Activated CD8-positive, alpha-beta T cell treated with anti-CD3 and anti-CD28 coated beads for 36 hours (primary cell): Measurements from ENCODE around the gene PALLD. TPM values are rescaled to one million over a fixed set of nuclear protein-coding genes. Genes with fewer than 3 reads are reported as not detected.

ENCODE experiments used
- ATAC-seq: fragments of 200-7000 bp; cut with Tn5 transposase; one replicate; pipeline ENCODE4 v1.10.0; 2021; ENCODE audit warnings: mild to moderate bottlenecking, moderate library complexity
- CTCF ChIA-PET: fragments of 350-600 bp; sonication (Branson Sonifier 250); formaldehyde crosslinking; loops from one replicate; lab custom pipeline; 2021; ENCODE audit warnings: antibody characterized with exemption; lab: Charles Lee
- POLR2A ChIA-PET: fragments of 350-600 bp; sonication (Branson Sonifier 250); formaldehyde crosslinking; loops from one replicate; lab custom pipeline; 2021; ENCODE audit warnings: antibody characterized with exemption; lab: Charles Lee
- DNase-seq: peaks from one replicate; pipeline ENCODE4 v3.0.0-alpha.2; 2020
- H3K27ac Mint-ChIP-seq: one replicate; pipeline ENCODE4 v1.8.0; 2021; ENCODE audit warnings: mild to moderate bottlenecking, mixed read lengths
- H3K27me3 Mint-ChIP-seq: one replicate; pipeline ENCODE4 v1.8.0; 2021; ENCODE audit warnings: mixed read lengths
- H3K36me3 Mint-ChIP-seq: one replicate; pipeline ENCODE4 v1.8.0; 2021; ENCODE audit warnings: low read depth, mixed read lengths
- H3K4me1 Mint-ChIP-seq: one replicate; pipeline ENCODE4 v1.8.0; 2021; ENCODE audit warnings: low read depth, mixed read lengths
- H3K4me3 Mint-ChIP-seq: one replicate; pipeline ENCODE4 v1.8.0; 2021; ENCODE audit warnings: mild to moderate bottlenecking, moderate library complexity, mixed read lengths
- H3K9me3 Mint-ChIP-seq: one replicate; pipeline ENCODE4 v1.8.0; 2021; ENCODE audit warnings: mixed read lengths
- intact Hi-C: fragments of 100-400 bp; cut with micrococcal nuclease; formaldehyde crosslinking; loops from one replicate; pipeline ENCODE4 v1.10.0; 2022
- total RNA-seq, 2 experiments: library from RNA; stranded (reverse); gene quantifications; one replicate each; pipeline ENCODE4 v1.2.3, GENCODE V29; 2021
- TF ChIP-seq, protein P1 (sequence below): fragments of 200-600 bp; IDR thresholded peaks from one replicate; pipeline ENCODE4 v1.8.0; 2022; ENCODE audit warnings: antibody characterized with exemption, mild to moderate bottlenecking

PALLD gene
- total RNA-seq, 2 experiments from 2014 or later: 0.41 to 0.60 TPM

DNA sequence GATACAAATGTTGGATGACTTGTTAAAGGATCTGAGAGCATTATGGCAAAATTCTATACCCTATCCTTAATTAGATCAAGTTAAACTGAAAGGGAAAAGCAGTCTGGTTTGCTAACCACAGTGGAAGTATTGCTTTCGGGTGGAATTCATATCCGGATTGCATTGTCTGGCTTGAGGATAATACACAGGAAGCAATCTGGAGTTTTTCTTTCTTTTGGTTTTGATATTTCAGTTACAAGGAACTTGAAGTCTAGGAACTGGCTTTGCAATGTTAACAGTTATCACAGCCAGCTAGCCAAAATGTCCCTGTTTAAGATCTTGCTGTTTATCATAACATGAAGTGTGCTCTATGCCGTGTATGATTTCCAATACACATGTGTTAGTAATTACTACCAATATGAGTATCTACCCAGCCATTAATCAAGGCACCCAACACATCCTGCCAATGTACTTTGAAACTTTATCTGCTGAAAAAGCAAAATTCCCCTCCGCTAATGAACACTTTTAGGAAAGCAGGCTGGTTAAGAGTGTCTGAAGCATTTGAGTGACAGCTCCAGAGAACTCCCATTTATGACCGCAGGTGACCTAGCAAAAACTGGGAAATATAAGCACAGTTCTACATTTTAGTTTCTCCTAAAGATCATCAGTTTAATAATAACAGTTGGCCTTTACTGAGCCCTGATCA lies 146.4 kb downstream of the PALLD start:
- no peaks in the 10 kb centered on the region for H3K4me1 Mint-ChIP-seq
- CTCF ChIA-PET: no interaction called here
- intact Hi-C loops: no loop called here
- no peaks in the 10 kb centered on the region for H3K36me3 Mint-ChIP-seq
- H3K27ac Mint-ChIP-seq: no peak overlapping the region
- H3K4me3 Mint-ChIP-seq: no peak overlapping the region
- TF ChIP-seq, protein P1, sequence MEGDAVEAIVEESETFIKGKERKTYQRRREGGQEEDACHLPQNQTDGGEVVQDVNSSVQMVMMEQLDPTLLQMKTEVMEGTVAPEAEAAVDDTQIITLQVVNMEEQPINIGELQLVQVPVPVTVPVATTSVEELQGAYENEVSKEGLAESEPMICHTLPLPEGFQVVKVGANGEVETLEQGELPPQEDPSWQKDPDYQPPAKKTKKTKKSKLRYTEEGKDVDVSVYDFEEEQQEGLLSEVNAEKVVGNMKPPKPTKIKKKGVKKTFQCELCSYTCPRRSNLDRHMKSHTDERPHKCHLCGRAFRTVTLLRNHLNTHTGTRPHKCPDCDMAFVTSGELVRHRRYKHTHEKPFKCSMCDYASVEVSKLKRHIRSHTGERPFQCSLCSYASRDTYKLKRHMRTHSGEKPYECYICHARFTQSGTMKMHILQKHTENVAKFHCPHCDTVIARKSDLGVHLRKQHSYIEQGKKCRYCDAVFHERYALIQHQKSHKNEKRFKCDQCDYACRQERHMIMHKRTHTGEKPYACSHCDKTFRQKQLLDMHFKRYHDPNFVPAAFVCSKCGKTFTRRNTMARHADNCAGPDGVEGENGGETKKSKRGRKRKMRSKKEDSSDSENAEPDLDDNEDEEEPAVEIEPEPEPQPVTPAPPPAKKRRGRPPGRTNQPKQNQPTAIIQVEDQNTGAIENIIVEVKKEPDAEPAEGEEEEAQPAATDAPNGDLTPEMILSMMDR: no peak
- POLR2A ChIA-PET: no interaction called here
- H3K9me3 Mint-ChIP-seq: no peaks in the 10 kb centered on the region
- no peak for ATAC-seq
- H3K27me3 Mint-ChIP-seq: peaks cover 11% of the 10 kb centered on the region
- DNase-seq: no peak

DNA sequence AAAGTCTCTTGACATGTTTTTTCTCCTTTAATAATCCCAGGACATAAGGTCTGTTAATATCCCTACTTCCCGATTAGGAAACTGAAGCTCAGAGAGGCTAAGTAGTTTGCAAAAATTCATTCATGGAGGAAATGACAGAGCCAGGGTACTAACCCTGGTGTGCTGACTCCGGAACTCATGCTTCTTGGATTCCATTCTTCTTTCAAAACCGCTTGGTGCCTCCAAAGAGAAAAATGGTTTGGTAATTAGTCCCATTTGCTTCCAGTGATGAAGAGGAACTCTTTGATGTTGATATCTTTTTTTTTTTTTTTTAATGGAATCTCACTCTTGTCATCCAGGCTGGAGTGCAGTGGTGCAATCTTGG lies 146.9 kb downstream of the PALLD start:
- DNase-seq (no peak), ATAC-seq (no peak)
- Mint-ChIP-seq H3K9me3 (no peaks in the 10 kb centered on the region), H3K36me3 (no peaks in the 10 kb centered on the region), H3K4me1 (no peaks in the 10 kb centered on the region), H3K4me3 (no peak overlapping the region), H3K27me3 (peaks cover 11% of the 10 kb centered on the region), H3K27ac (no peak overlapping the region)
- ChIA-PET POLR2A (no interaction called here), CTCF (no interaction called here)
- TF ChIP-seq, protein P1: no peak
- intact Hi-C loops: no loop called here

DNA sequence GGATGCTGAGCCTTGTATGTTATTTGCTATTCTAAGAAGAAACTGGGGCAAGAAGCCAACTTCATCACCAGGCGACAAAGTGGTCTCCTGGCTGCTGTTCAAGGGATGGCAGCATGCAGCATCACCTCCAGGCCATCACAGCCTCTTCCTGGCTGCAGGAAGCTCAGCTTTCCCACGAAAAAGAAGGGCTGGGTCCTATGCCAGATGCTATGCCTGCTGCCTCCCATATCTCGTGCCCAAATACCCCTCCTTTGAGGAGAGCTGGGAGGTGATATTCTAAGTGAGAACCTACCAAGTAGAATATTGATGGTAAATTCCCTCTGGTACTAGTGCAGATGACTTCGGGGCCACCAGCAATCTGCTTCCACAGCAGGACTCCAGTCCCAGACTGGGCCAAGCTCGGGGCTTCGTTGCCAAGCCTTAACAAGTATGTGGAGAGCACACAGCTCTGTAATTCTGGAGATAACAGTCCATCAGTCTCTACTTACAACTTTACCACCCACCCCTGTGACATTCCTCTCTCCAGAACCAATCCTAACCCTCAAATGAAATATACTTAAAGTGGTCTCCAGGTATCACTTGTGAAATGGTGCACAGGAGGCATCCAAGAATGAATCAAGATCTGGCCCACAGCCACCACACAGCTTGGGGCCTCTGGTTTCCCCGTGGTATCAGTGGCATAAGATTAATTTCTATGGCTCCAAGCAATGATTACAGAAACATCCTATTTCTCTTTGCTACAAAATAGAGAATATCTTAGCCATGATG lies 149.3 kb downstream of the PALLD start:
- no peaks in the 10 kb centered on the region for H3K9me3 Mint-ChIP-seq
- H3K36me3 Mint-ChIP-seq: no peaks in the 10 kb centered on the region
- H3K27ac Mint-ChIP-seq: no peak overlapping the region
- H3K4me3 Mint-ChIP-seq: no peak overlapping the region
- ChIA-PET CTCF (interaction anchor here (0.8 kb wide), 1 partner anchor 13 kb away, joined by 3 read pairs; no protein-coding TSS in a partner anchor), POLR2A (no interaction called here)
- no peak for ATAC-seq
- intact Hi-C loops: no loop called here
- H3K27me3 Mint-ChIP-seq: peaks cover 11% of the 10 kb centered on the region
- no peak for DNase-seq
- H3K4me1 Mint-ChIP-seq: no peaks in the 10 kb centered on the region
- TF ChIP-seq, protein P1: no peak

DNA sequence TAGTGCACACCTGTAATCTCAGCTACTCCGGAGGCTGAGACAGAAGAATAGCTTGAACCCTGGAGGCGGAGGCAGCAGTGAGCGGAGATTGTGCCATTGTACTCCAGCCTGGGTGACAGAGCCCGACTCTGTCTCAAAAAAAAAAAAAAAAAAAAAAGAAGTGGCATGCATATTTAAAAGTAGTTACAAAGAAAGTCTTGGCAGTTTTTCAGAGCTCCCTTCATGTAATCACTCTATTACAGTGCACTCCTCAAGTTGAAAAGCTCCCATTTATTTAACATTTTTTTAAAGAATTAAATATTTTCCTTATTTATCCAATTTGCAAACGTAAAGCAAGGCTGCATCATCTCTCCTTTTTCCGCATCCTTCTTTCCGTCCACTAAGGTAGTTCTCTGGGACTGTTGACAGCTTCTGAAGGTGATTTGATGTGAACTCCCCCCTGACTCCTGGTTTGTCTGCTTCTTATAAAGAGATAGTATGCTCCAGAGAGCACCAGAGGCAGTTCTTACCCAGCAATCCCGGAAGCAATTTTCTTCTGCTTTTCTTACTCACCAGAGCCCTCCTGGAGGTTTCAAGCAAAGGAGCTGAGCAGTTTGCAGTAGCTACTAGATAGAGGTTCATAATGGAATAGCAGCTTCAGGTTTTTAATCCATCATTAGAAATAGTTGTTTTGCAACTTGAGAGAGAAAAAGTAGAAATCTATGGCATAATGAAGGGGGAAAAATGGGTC lies 151.0 kb downstream of the PALLD start:
- POLR2A ChIA-PET: no interaction called here
- ATAC-seq (no peak), DNase-seq (no peak)
- Mint-ChIP-seq H3K36me3 (no peaks in the 10 kb centered on the region), H3K4me3 (no peak overlapping the region), H3K4me1 (no peaks in the 10 kb centered on the region), H3K27me3 (peaks cover 17% of the 10 kb centered on the region), H3K27ac (no peak overlapping the region), H3K9me3 (no peaks in the 10 kb centered on the region)
- TF ChIP-seq, protein P1: no peak
- CTCF ChIA-PET: no interaction called here
- intact Hi-C loops: no loop called here

DNA sequence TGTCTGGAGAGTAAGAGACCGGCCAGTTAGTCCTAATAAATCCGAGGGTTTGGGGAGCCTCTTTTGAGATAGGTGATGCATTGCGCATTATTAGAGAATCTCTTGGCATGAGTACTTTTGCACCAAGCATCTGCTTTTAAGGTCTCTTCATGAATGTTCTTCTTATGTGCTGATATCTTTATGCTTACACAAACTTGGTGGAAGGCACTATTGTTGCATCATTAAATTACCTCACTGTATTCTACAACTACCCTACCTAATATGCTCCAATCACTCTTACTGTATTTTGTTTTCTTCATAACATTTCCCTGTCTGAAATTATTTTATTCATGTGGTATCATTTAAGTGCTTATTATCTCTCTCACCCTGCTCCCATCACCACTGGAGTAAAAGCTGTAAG lies 151.6 kb downstream of the PALLD start:
- intact Hi-C loops: no loop called here
- no peak overlapping the region for H3K4me3 Mint-ChIP-seq
- no peaks in the 10 kb centered on the region for H3K4me1 Mint-ChIP-seq
- no peaks in the 10 kb centered on the region for H3K36me3 Mint-ChIP-seq
- no peaks in the 10 kb centered on the region for H3K9me3 Mint-ChIP-seq
- no peak for ATAC-seq
- no peak overlapping the region for H3K27ac Mint-ChIP-seq
- peaks cover 15% of the 10 kb centered on the region for H3K27me3 Mint-ChIP-seq
- POLR2A ChIA-PET: no interaction called here
- CTCF ChIA-PET: no interaction called here
- TF ChIP-seq, protein P1: no peak
- no peak for DNase-seq
